HepG2 (cell line): ENCODE results near the gene IFNK. TPM values are rescaled to one million over a fixed set of nuclear protein-coding genes. Genes with fewer than 3 reads are reported as not detected.

Source experiments
- CBX1 ChIP-seq: IDR thresholded peaks from one replicate; pipeline ENCODE4 v1.6.1; 2016; ENCODE audit warnings: antibody characterized with exemption, low read depth
- FOXA3 ChIP-seq: IDR thresholded peaks from 2 replicates; pipeline ENCODE4 v1.6.1; 2016; ENCODE audit warnings: missing genetic modification reagents, missing compliant biosample characterization
- HMGA1 ChIP-seq: sonication (generic); formaldehyde crosslinking; conservative IDR thresholded peaks from 2 replicates; pipeline ENCODE4 v1.4.0; 2020; ENCODE audit warnings: missing genetic modification reagents
- KDM4B ChIP-seq: sonication (generic); formaldehyde crosslinking; IDR thresholded peaks from 2 replicates; pipeline ENCODE4 v1.4.0; 2020; ENCODE audit warnings: missing genetic modification reagents
- KLF16 ChIP-seq, 2 experiments: sonication (generic) in 1 of 2; formaldehyde crosslinking in 1 of 2; IDR thresholded peaks; 2 replicates each; pipeline versions ENCODE4 v1.6.1 to v1.8.0; 2016 to 2023; ENCODE audit warnings: missing genetic modification reagents in 2 of 2, missing compliant biosample characterization in 1 of 2
- KMT2B ChIP-seq: IDR thresholded peaks from 2 replicates; pipeline ENCODE4 v1.6.1; 2016; ENCODE audit warnings: missing genetic modification reagents, missing compliant biosample characterization
- MED1 ChIP-seq: sonication (generic); formaldehyde crosslinking; IDR thresholded peaks from 2 replicates; pipeline ENCODE4 v1.4.0; 2020; ENCODE audit warnings: missing genetic modification reagents
- MIER2 ChIP-seq: IDR thresholded peaks from 2 replicates; pipeline ENCODE4 v1.6.1; 2016; ENCODE audit warnings: missing biosample characterization, missing genetic modification reagents
- NCOR1 ChIP-seq: fragments of 200-600 bp; sonication (generic); IDR thresholded peaks from 2 replicates; pipeline ENCODE4 v1.7.0; 2017; ENCODE audit warnings: antibody characterized with exemption, low read length, borderline replicate concordance
- RARA ChIP-seq: IDR thresholded peaks from 2 replicates; pipeline ENCODE4 v1.6.1; 2016; ENCODE audit warnings: missing genetic modification reagents, missing compliant biosample characterization
- SOX6 ChIP-seq, 2 experiments: fragments of 450-650 bp in 1 of 2; sonication (generic) in 1 of 2; formaldehyde crosslinking in 1 of 2; IDR thresholded peaks; 2 replicates each; pipeline versions ENCODE4 v1.4.0 to v1.6.1; 2017 to 2020; ENCODE audit warnings: antibody characterized with exemption in 1 of 2, mild to moderate bottlenecking in 1 of 2, missing genetic modification reagents in 1 of 2
- TGIF2 ChIP-seq: IDR thresholded peaks from 2 replicates; pipeline ENCODE4 v1.6.1; 2016; ENCODE audit warnings: control low read depth, missing compliant biosample characterization
- YY1 ChIP-seq: IDR thresholded peaks from 2 replicates; pipeline ENCODE4 v1.6.1; 2011; ENCODE audit warnings: low read length, low read depth, moderate library complexity, mild to moderate bottlenecking; ENCODE audit not compliant: insufficient read depth, insufficient replicate concordance
- ZFYVE20 ChIP-seq: sonication (generic); formaldehyde crosslinking; IDR thresholded peaks from 2 replicates; pipeline ENCODE4 v1.8.0; 2023; ENCODE audit warnings: low read depth, mild to moderate bottlenecking, moderate library complexity, missing genetic modification reagents, borderline replicate concordance
- ZNF20 ChIP-seq: sonication (generic); formaldehyde crosslinking; IDR thresholded peaks from 2 replicates; pipeline ENCODE4 v1.4.0; 2020; ENCODE audit warnings: mild to moderate bottlenecking, moderate library complexity, missing genetic modification reagents
- ZNF501 ChIP-seq: sonication (generic); formaldehyde crosslinking; IDR thresholded peaks from 2 replicates; pipeline ENCODE4 v1.5.1; 2020; ENCODE audit warnings: mild to moderate bottlenecking, moderate library complexity, missing genetic modification reagents
- ZNF772 ChIP-seq: sonication (generic); formaldehyde crosslinking; IDR thresholded peaks from 2 replicates; pipeline ENCODE4 v1.5.0; 2020; ENCODE audit warnings: mild to moderate bottlenecking, missing genetic modification reagents
- ZNF773 ChIP-seq: sonication (generic); formaldehyde crosslinking; IDR thresholded peaks from 2 replicates; pipeline ENCODE4 v1.4.0; 2020; ENCODE audit warnings: missing genetic modification reagents, borderline replicate concordance
- ZSCAN9 ChIP-seq: IDR thresholded peaks from 2 replicates; pipeline ENCODE4 v1.6.1; 2016; ENCODE audit warnings: borderline replicate concordance
- polyA plus RNA-seq, 8 experiments: library from polyadenylated mRNA; depleted of rRNA in 3 of 8; stranded (reverse) in 7 of 8; unstranded in 1 of 8; fragments of >200 nt; fragmentation: Illumina TruSeq in 4 of 8; extraction: Trizol in 4 of 8; gene quantifications; 2 replicates each; pipeline versions ENCODE4 v1.2.1 to v1.2.3, GENCODE V29; 2011 to 2016; ENCODE audit warnings: low read depth in 4 of 8, missing spikeins in 1 of 8, mixed read lengths in 1 of 8; ENCODE audit not compliant: insufficient read depth in 1 of 8
- total RNA-seq, 5 experiments: library from RNA; depleted of rRNA; stranded (reverse); fragments of >200 nt; fragmentation: Illumina TruSeq; extraction: Trizol; gene quantifications; 2 replicates each; pipeline ENCODE4 v1.2.3, GENCODE V29; 2016; ENCODE audit warnings: low read depth in 1 of 5
- TF ChIP-seq, protein P1 (sequence below): IDR thresholded peaks from 2 replicates; pipeline ENCODE4 v1.6.1; 2012; ENCODE audit warnings: inconsistent platforms
- TF ChIP-seq, protein P2 (sequence below): sonication (generic); formaldehyde crosslinking; IDR thresholded peaks from 2 replicates; pipeline ENCODE4 v1.9.0; 2022; ENCODE audit warnings: missing genetic modification reagents, mild to moderate bottlenecking, borderline replicate concordance
- TF ChIP-seq, protein P3 (sequence below): IDR thresholded peaks from 2 replicates; pipeline ENCODE4 v1.6.1; 2016; ENCODE audit warnings: mild to moderate bottlenecking
- TF ChIP-seq, protein P4 (sequence below): conservative IDR thresholded peaks from 2 replicates; pipeline ENCODE4 v1.6.1; 2018; ENCODE audit warnings: missing genetic modification reagents
- TF ChIP-seq, protein P5 (sequence below): IDR thresholded peaks from 2 replicates; pipeline ENCODE4 v1.6.1; 2016; ENCODE audit warnings: low read depth, borderline replicate concordance

IFNK gene
- total and polyA plus RNA-seq, 2 of the 13 experiments (the other 11 are each of a cell fraction or from before 2014, with no cell fraction given) = not detected

DNA sequence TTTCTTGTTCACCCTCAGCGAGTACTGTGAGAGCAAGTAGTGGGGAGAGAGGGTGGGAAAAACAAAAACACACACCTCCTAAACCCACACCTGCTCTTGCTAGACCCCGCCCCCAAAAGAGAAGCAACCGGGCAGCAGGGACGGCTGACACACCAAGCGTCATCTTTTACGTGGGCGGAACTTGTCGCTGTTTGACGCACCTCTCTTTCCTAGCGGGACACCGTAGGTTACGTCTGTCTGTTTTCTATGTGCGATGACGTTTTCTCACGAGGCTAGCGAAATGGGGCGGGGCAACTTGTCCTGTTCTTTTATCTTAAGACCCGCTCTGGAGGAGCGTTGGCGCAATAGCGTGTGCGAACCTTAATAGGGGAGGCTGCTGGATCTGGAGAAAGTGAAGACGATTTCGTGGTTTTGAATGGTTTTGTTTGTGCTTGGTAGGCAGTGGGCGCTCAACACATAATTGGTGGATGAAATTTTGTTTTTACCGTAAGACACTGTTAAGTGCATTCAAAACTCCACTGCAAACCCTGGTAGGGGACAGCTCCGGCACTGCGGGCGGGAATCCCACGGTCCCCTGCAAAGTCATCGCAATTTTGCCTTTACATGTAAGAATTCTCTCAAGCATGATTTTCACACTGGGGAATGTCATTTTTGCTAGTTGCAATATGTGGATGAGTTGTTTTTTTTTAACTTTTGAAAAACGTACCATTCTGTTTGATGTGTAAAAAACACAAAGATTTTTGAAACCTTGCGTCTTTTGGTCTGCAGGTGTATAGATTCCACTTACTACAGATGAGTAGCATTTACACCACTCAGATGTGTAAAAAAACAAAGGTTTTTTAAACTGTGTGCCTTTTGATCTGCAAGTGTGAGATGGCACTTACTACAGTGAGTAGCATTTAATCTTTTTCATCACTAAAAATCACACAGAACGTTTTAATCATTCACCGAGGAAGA is 49.8 kb downstream of the IFNK start (continued):
- TF ChIP-seq SOX6 (IDR thresholded peaks at IDR 0.05) (no peak), SOX6 (CRISPR knock-in tag; IDR thresholded peaks at IDR 0.05) (0 out of 2 replicates have a peak, but pooled peaks have one; percentile 44), HMGA1 (CRISPR knock-in tag) (no peak), ZNF501 (CRISPR knock-in tag) (0 out of 2 replicates have a peak, but pooled peaks have one; percentile 44), KDM4B (CRISPR knock-in tag) (no peak), ZFYVE20 (CRISPR knock-in tag) (no peak), YY1 (peak; percentile 85), MED1 (CRISPR knock-in tag) (peak; percentile 29; the same call in 1 of the 2 replicates), ZNF773 (CRISPR knock-in tag) (no peak), FOXA3 (CRISPR knock-in tag) (peak; percentile 66), CBX1 (peak; percentile 22), ZNF20 (no peak), KLF16 (CRISPR knock-in tag; IDR thresholded peaks at IDR 0.05) (peak in 1 of 2 experiments; percentile 46; a peak in 1 of 4 replicates), MIER2 (CRISPR knock-in tag) (0 out of 2 replicates have a peak, but pooled peaks have one; percentile 13), ZNF772 (peak; percentile 71), TGIF2 (CRISPR knock-in tag) (peak; percentile 59; the same call in 1 of the 2 replicates), ZSCAN9 (CRISPR knock-in tag) (peak; percentile 16; the same call in 1 of the 2 replicates), NCOR1 (0 out of 2 replicates have a peak, but pooled peaks have one; percentile 31), RARA (CRISPR knock-in tag) (peak; percentile 34; the same call in 1 of the 2 replicates), KMT2B (CRISPR knock-in tag) (peak; percentile 68)
- TF ChIP-seq, protein P1, sequence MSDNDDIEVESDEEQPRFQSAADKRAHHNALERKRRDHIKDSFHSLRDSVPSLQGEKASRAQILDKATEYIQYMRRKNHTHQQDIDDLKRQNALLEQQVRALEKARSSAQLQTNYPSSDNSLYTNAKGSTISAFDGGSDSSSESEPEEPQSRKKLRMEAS = peak; percentile 88
- TF ChIP-seq, protein P2, sequence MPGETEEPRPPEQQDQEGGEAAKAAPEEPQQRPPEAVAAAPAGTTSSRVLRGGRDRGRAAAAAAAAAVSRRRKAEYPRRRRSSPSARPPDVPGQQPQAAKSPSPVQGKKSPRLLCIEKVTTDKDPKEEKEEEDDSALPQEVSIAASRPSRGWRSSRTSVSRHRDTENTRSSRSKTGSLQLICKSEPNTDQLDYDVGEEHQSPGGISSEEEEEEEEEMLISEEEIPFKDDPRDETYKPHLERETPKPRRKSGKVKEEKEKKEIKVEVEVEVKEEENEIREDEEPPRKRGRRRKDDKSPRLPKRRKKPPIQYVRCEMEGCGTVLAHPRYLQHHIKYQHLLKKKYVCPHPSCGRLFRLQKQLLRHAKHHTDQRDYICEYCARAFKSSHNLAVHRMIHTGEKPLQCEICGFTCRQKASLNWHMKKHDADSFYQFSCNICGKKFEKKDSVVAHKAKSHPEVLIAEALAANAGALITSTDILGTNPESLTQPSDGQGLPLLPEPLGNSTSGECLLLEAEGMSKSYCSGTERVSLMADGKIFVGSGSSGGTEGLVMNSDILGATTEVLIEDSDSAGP (CRISPR knock-in tag) = 0 out of 2 replicates have a peak, but pooled peaks have one; percentile 11
- TF ChIP-seq, protein P3, sequence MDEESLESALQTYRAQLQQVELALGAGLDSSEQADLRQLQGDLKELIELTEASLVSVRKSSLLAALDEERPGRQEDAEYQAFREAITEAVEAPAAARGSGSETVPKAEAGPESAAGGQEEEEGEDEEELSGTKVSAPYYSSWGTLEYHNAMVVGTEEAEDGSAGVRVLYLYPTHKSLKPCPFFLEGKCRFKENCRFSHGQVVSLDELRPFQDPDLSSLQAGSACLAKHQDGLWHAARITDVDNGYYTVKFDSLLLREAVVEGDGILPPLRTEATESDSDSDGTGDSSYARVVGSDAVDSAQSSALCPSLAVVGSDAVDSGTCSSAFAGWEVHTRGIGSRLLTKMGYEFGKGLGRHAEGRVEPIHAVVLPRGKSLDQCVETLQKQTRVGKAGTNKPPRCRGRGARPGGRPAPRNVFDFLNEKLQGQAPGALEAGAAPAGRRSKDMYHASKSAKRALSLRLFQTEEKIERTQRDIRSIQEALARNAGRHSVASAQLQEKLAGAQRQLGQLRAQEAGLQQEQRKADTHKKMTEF (CRISPR knock-in tag) = peak; percentile 38; the same call in 1 of the 2 replicates
- TF ChIP-seq, protein P4, sequence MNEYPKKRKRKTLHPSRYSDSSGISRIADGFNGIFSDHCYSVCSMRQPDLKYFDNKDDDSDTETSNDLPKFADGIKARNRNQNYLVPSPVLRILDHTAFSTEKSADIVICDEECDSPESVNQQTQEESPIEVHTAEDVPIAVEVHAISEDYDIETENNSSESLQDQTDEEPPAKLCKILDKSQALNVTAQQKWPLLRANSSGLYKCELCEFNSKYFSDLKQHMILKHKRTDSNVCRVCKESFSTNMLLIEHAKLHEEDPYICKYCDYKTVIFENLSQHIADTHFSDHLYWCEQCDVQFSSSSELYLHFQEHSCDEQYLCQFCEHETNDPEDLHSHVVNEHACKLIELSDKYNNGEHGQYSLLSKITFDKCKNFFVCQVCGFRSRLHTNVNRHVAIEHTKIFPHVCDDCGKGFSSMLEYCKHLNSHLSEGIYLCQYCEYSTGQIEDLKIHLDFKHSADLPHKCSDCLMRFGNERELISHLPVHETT = no peak
- TF ChIP-seq, protein P5, sequence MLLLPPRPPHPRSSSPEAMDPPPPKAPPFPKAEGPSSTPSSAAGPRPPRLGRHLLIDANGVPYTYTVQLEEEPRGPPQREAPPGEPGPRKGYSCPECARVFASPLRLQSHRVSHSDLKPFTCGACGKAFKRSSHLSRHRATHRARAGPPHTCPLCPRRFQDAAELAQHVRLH (CRISPR knock-in tag) = no peak
